Glomerular endothelial cell (primary cell): ENCODE measurements around the gene WDR17. TPM values are rescaled to one million over a fixed set of nuclear protein-coding genes. Genes with fewer than 3 reads are reported as not detected.
"Not testable (repeated sequence)": the region's sequence is repeated elsewhere in the genome, so short reads cannot be mapped to it uniquely, and the experiment has no call there.

ENCODE experiments used
- DNase-seq: peaks from one replicate; pipeline ENCODE4 v3.0.0-alpha.2; 2011; ENCODE audit warnings: low read depth, low spot score; ENCODE audit errors: extremely low read depth
- total RNA-seq: library from RNA; depleted of rRNA; stranded (reverse); fragments of >200 nt; gene quantifications from 2 replicates; pipeline ENCODE4 v1.2.3, GENCODE V29; 2015

The WDR17 gene
- total RNA-seq, 1 donor from 2014 or later = 0.41 TPM

GRCh38 chr4:176189891-176190795 lies 124.5 kb downstream of the WDR17 start:
- no peak for DNase-seq

- DNase-seq = no peak
Measured at GRCh38 chr4:176191974-176192373, 126.3 kb downstream of the WDR17 start.

GRCh38 chr4:176193126-176193525 lies 127.5 kb downstream of the WDR17 start:
- DNase-seq = no peak

GRCh38 chr4:176193938-176194337 lies 128.3 kb downstream of the WDR17 start:
- DNase-seq = no peak

GRCh38 chr4:176195184-176195978 lies 129.7 kb downstream of the WDR17 start, which contains the start of gene SPATA4:
SPATA4 (minus strand) TSS chr4:176195585; CDS start chr4:176195562, 23 bp downstream.
- no peak for DNase-seq

- DNase-seq = no peak
Measured at GRCh38 chr4:176198316-176198903, 132.8 kb downstream of the WDR17 start.

GRCh38 chr4:176205299-176205698 lies 139.7 kb downstream of the WDR17 start:
- DNase-seq = no peak

- DNase-seq = no peak
Measured at GRCh38 chr4:176207839-176208238, 142.2 kb downstream of the WDR17 start.

GRCh38 chr4:176209535-176209934 lies 143.9 kb downstream of the WDR17 start:
- no peak for DNase-seq

GRCh38 chr4:176210101-176210500 lies 144.5 kb downstream of the WDR17 start:
- no peak for DNase-seq

- DNase-seq = no peak
Measured at GRCh38 chr4:176210579-176211296, 145.1 kb downstream of the WDR17 start.

- DNase-seq = not testable (repeated sequence)
Measured at GRCh38 chr4:176212351-176212750, 146.7 kb downstream of the WDR17 start.

- DNase-seq = no peak
Measured at GRCh38 chr4:176217510-176217909, 151.9 kb downstream of the WDR17 start.

- DNase-seq = no peak
Measured at GRCh38 chr4:176222149-176222548, 156.5 kb downstream of the WDR17 start.

GRCh38 chr4:176223561-176223960 lies 157.9 kb downstream of the WDR17 start:
- DNase-seq = no peak

- DNase-seq = no peak
Measured at GRCh38 chr4:176226736-176227135, 161.1 kb downstream of the WDR17 start.

GRCh38 chr4:176229645-176230044 lies 164.0 kb downstream of the WDR17 start:
- DNase-seq = no peak
